Transverse colon (tissue), 4 donors: ENCODE measurements around the gene AP1G2.

Experiments used
- POLR2A ChIP-seq: fragments of 450-650 bp; IDR thresholded peaks from one replicate; pipeline ENCODE4 v1.6.1; 2016; ENCODE audit warnings: antibody characterized with exemption, mild to moderate bottlenecking, moderate library complexity
- POLR2AphosphoS5 ChIP-seq, 3 donors: sonication (generic); formaldehyde crosslinking; IDR thresholded peaks; one replicate each; pipeline ENCODE4 v1.6.1; 2016; ENCODE audit warnings: antibody characterized with exemption in 3 of 3
- TF ChIP-seq, protein P1 (sequence below), 5 experiments: fragments of 200-600 bp in 3 of 5; fragments of 450-650 bp in 2 of 5; sonication (generic) in 3 of 5; IDR thresholded peaks; 1 replicate in 2 of 5; 2 replicates in 3 of 5; pipeline ENCODE4 v1.5.1; 2016 to 2017; ENCODE audit warnings: antibody characterized with exemption in 5 of 5, inconsistent platforms in 3 of 5, mild to moderate bottlenecking in 2 of 5, moderate library complexity in 1 of 5

GRCh38 chr14:23604148-23604547 is 36.6 kb upstream of the AP1G2 start:
- TF ChIP-seq, protein P1, sequence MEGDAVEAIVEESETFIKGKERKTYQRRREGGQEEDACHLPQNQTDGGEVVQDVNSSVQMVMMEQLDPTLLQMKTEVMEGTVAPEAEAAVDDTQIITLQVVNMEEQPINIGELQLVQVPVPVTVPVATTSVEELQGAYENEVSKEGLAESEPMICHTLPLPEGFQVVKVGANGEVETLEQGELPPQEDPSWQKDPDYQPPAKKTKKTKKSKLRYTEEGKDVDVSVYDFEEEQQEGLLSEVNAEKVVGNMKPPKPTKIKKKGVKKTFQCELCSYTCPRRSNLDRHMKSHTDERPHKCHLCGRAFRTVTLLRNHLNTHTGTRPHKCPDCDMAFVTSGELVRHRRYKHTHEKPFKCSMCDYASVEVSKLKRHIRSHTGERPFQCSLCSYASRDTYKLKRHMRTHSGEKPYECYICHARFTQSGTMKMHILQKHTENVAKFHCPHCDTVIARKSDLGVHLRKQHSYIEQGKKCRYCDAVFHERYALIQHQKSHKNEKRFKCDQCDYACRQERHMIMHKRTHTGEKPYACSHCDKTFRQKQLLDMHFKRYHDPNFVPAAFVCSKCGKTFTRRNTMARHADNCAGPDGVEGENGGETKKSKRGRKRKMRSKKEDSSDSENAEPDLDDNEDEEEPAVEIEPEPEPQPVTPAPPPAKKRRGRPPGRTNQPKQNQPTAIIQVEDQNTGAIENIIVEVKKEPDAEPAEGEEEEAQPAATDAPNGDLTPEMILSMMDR (IDR thresholded peaks at IDR 0.05): no peak
- TF ChIP-seq POLR2A (no peak), POLR2AphosphoS5 (IDR thresholded peaks at IDR 0.05) (no peak)
